Measurements from ENCODE around the gene SMARCA2.

- TF ChIP-seq RAD21 (IDR thresholded peaks at IDR 0.05) (no peak), GABPA (IDR thresholded peaks at IDR 0.05 in 1 of 2, conservative IDR thresholded peaks at IDR 0.05 in 1 of 2) (no peak), SP1 (IDR thresholded peaks at IDR 0.05) (no peak), MAX (IDR thresholded peaks at IDR 0.05) (no peak), JUND (IDR thresholded peaks at IDR 0.05) (no peak), EGR1 (IDR thresholded peaks at IDR 0.05; ENCODE audit: low read depth in 2 of 2) (no peak), YY1 (IDR thresholded peaks at IDR 0.05) (no peak)
- TF ChIP-seq, protein P1, sequence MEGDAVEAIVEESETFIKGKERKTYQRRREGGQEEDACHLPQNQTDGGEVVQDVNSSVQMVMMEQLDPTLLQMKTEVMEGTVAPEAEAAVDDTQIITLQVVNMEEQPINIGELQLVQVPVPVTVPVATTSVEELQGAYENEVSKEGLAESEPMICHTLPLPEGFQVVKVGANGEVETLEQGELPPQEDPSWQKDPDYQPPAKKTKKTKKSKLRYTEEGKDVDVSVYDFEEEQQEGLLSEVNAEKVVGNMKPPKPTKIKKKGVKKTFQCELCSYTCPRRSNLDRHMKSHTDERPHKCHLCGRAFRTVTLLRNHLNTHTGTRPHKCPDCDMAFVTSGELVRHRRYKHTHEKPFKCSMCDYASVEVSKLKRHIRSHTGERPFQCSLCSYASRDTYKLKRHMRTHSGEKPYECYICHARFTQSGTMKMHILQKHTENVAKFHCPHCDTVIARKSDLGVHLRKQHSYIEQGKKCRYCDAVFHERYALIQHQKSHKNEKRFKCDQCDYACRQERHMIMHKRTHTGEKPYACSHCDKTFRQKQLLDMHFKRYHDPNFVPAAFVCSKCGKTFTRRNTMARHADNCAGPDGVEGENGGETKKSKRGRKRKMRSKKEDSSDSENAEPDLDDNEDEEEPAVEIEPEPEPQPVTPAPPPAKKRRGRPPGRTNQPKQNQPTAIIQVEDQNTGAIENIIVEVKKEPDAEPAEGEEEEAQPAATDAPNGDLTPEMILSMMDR (IDR thresholded peaks at IDR 0.05; ENCODE audit: low read depth, low read length, missing input control): no peak
- TF ChIP-seq, protein P2, sequence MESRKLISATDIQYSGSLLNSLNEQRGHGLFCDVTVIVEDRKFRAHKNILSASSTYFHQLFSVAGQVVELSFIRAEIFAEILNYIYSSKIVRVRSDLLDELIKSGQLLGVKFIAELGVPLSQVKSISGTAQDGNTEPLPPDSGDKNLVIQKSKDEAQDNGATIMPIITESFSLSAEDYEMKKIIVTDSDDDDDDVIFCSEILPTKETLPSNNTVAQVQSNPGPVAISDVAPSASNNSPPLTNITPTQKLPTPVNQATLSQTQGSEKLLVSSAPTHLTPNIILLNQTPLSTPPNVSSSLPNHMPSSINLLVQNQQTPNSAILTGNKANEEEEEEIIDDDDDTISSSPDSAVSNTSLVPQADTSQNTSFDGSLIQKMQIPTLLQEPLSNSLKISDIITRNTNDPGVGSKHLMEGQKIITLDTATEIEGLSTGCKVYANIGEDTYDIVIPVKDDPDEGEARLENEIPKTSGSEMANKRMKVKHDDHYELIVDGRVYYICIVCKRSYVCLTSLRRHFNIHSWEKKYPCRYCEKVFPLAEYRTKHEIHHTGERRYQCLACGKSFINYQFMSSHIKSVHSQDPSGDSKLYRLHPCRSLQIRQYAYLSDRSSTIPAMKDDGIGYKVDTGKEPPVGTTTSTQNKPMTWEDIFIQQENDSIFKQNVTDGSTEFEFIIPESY (IDR thresholded peaks at IDR 0.05): no peak
- TF ChIP-seq, protein P3, sequence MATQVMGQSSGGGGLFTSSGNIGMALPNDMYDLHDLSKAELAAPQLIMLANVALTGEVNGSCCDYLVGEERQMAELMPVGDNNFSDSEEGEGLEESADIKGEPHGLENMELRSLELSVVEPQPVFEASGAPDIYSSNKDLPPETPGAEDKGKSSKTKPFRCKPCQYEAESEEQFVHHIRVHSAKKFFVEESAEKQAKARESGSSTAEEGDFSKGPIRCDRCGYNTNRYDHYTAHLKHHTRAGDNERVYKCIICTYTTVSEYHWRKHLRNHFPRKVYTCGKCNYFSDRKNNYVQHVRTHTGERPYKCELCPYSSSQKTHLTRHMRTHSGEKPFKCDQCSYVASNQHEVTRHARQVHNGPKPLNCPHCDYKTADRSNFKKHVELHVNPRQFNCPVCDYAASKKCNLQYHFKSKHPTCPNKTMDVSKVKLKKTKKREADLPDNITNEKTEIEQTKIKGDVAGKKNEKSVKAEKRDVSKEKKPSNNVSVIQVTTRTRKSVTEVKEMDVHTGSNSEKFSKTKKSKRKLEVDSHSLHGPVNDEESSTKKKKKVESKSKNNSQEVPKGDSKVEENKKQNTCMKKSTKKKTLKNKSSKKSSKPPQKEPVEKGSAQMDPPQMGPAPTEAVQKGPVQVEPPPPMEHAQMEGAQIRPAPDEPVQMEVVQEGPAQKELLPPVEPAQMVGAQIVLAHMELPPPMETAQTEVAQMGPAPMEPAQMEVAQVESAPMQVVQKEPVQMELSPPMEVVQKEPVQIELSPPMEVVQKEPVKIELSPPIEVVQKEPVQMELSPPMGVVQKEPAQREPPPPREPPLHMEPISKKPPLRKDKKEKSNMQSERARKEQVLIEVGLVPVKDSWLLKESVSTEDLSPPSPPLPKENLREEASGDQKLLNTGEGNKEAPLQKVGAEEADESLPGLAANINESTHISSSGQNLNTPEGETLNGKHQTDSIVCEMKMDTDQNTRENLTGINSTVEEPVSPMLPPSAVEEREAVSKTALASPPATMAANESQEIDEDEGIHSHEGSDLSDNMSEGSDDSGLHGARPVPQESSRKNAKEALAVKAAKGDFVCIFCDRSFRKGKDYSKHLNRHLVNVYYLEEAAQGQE (IDR thresholded peaks at IDR 0.05): no peak
Measured at GRCh38 chr9:2043243-2043642, 28.1 kb downstream of the SMARCA2 start.

Measured in liver (tissue), 3 donors.